Gastroesophageal sphincter (tissue), 3 donors: ENCODE measurements around the gene CLEC11A.

Experiments used
- CTCF ChIP-seq, 4 experiments: fragments of 200-600 bp in 2 of 4; fragments of 450-650 bp in 2 of 4; sonication (generic) in 1 of 4; IDR thresholded peaks; one replicate each; pipeline ENCODE4 v1.5.1; 2017 to 2019; ENCODE audit warnings: antibody characterized with exemption in 4 of 4, mild to moderate bottlenecking in 2 of 4, moderate library complexity in 2 of 4
- EP300 ChIP-seq: sonication (generic); formaldehyde crosslinking; IDR thresholded peaks from one replicate; pipeline ENCODE4 v1.6.1; 2017; ENCODE audit warnings: antibody characterized with exemption, mild to moderate bottlenecking
- POLR2A ChIP-seq, 2 donors: fragments of 450-650 bp; IDR thresholded peaks; one replicate each; pipeline ENCODE4 v1.6.1; 2017; ENCODE audit warnings: antibody characterized with exemption in 2 of 2, mild to moderate bottlenecking in 2 of 2, moderate library complexity in 1 of 2
- POLR2AphosphoS5 ChIP-seq: sonication (generic); formaldehyde crosslinking; IDR thresholded peaks from one replicate; pipeline ENCODE4 v1.6.1; 2017; ENCODE audit warnings: antibody characterized with exemption

DNA sequence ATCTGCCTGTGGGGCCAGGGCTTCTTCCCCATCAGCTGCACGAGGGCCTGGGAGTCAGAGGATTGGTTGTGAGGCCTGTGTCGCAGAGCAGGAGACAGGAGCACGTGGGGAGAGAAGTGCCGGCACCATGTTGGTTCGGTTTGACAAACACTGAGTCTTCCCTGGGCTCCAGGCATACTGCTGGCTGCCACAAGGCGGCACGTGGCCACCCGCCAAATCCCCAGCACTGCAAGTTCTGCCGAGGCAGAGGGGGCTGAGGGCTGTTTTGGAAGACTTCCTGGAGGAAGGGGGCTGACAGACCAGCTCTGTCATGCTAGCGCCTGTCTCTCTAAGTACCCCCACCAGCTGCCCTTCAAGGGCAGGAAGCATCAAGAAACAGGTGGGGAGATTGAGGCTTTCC, 13.1 kb upstream of the CLEC11A start:
- TF ChIP-seq CTCF (IDR thresholded peaks at IDR 0.05) (no peak), EP300 (no peak), POLR2A (IDR thresholded peaks at IDR 0.05) (no peak), POLR2AphosphoS5 (no peak)
